GM18870 (cell line): ENCODE measurements around the gene GLTP.
"Not testable (repeated sequence)": the region's sequence is repeated elsewhere in the genome, so short reads cannot be mapped to it uniquely, and the experiment has no call there.

ENCODE experiments used
- ATAC-seq: cut with Tn5 transposase; IDR thresholded peaks from one replicate; pipeline ENCODE4 v1.9.1; 2021; ENCODE audit warnings: moderate library complexity; ENCODE audit not compliant: unreplicated experiment

The GLTP gene

GRCh38 chr12:109880043-109880931 lies at the start of gene GLTP:
TSS of gene GLTP (minus strand) at chr12:109880541. CDS start at chr12:109880374, 167 bp downstream.
- ATAC-seq, result no peak

GRCh38 chr12:109929326-109929725 lies 49.0 kb upstream of the GLTP start:
- not testable (repeated sequence) for ATAC-seq

DNA sequence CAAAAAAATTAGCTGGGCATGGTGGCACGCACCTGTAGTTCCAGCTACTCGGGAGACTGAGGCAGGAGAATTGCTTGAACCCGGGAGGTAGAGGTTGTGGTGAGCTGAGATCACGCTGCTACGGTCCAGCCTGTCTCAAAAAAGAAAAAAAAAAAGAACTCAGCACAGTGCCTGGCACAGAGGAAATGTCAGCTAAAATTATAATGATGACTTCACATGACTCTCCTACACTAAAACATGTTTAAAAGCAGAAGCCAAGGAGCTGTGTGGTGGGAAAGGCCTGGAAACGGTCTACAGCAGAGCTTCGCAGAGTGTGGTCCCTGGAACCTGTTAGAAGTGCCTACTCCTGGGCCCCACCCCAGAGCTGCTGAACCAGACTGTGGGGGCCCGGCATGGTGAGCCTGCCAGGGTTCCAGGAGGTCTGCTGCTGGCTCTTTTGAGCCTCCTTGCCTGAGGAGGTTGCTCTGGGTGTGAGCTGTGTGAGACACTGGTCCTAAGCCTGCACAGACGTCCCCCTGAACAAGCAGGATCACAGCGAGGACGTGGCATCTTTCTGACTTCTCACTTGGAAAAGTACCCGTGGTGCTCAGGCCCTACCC lies 47.8 kb upstream of the GLTP start:
- no peak for ATAC-seq

GRCh38 chr12:109927622-109928021 lies 47.3 kb upstream of the GLTP start:
- ATAC-seq, result no peak

DNA sequence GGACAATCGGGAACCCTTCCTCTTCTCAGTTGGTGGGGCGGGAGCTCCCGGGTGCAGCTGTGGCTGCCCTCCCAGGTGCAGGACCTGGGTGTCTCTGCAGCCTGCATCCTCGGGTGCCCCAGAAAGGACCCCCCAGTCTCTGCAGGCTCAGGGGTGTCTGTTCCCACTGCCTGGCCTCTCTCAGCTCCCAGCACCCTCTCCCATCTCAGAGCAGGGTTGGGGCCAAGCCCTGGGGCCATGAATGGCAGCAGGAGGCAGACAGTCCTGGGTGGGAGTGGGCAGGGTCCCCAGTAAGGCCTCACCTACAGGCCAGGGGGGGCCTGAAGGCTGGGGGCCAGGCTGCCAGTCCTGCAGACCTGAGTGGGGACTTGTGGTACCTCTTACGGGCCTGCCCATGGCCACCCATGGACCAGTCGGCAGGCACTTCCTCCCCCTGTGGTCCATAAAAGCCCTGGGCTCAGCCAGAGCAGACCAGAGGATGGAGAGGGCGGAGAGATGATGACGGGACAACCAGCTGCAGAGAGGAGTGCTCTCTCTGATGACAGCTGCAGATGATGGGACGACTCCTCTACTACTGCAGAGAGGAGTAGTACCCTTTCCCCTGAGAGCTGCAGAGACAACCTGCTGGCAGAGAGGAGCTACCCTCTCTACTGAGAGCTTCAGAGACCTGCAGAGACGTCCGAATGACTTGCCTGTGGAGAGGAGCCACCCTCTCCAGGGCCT lies 46.3 kb upstream of the GLTP start:
- ATAC-seq, result no peak

- ATAC-seq, result no peak
Observed at GRCh38 chr12:109926016-109926415, 45.7 kb upstream of the GLTP start.

DNA sequence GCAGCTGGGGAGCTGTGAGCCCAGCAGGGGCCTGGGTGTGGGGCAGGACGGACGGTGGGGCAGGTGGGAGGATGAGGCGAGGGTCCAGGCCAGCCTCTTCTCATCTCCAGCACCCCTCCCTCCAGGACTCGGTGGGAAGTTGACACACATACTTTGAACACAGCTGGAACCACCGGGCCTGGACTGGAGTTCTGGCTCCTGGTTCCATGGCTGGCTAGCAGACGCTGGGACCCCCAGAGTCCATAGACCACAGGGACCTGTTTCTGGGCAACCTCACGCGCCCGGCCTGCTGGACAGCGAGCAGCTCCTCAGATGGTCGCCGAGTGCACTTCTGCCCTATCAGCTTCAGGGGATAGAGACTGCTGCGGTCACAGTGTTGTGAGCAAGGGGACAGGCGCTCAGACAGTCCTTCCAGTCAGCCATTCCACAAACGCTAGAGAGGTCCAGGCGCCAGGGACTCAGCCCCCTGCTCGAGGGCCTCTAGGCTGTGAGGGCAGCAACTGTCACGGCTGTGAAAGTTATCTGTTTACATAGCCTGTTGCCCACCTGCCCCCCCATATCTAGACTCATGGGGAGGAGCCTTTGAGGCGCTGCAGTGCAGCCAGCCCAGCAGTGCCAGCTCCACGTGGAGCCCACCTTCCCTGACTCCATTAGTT lies 45.0 kb upstream of the GLTP start:
- no peak for ATAC-seq

- ATAC-seq, result no peak
Observed at GRCh38 chr12:109923481-109924245, 43.3 kb upstream of the GLTP start.

- no peak for ATAC-seq
Observed at GRCh38 chr12:109923038-109923437, 42.7 kb upstream of the GLTP start.

DNA sequence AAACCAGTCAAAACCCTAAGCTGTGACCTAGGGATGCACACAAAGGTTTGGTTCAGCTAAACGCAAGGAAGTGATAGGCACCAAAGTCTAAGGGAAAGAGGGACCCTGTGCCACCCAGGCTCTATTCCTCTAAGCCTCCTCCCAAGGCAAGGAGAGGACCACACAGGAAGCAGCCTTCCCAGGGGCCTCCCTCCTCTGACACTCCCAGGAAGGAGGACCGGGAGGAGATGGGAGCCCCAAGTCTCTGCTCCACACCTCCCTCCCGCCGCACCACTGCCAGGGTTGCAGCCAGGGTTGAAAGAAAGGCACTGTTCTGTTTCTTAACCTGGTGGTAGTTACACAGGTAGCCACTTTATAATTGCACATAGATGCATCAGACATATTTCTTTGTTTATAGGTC lies 41.6 kb upstream of the GLTP start:
- no peak for ATAC-seq

DNA sequence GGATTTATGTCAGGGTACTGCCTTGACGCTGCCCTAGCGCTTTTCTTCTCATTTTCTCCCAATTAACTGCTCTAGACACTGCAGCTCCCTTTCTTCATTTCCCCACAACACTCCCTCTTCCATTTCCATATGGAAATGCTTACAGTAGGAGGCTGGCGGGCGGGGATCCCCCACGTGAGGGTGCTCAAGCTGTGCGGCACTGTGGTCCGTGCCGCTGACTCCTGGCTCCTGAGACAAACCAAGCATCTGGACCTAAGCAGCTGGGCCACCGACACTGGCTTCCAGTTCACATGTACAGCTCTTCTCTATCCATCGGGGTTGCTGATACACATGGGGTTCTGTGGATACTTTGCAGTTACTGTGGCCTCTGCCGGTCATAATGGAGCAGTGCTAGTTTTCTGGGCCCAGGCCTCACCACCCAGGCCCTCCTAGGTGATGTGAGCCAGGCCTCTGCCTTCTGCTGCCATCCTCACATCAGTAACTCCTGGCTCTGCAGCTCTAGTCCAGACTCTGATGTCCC lies 40.0 kb upstream of the GLTP start:
- no peak for ATAC-seq

- no peak for ATAC-seq
Observed at GRCh38 chr12:109919456-109919855, 39.1 kb upstream of the GLTP start.

DNA sequence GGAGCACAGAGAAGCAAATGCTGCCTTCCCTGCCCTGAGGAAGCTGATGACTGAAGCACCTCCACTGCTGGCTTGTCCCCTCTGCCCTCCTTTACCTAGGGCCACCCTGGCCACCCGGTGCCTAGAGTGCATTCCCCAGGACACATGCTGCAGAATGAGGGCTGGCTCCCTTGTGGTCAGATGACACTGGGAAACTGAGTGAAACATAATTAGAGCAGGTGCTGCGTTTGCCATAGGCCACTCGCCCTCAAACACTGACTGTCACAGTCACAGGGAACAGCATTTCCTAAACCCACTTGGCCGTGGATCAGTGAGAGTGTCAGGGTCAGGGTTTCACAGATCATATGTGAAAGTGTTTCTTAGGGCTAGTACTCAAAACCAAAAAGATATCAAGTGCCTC lies 35.7 kb upstream of the GLTP start:
- ATAC-seq, result no peak

- ATAC-seq, result no peak
Observed at GRCh38 chr12:109915171-109916040, 35.1 kb upstream of the GLTP start.

DNA sequence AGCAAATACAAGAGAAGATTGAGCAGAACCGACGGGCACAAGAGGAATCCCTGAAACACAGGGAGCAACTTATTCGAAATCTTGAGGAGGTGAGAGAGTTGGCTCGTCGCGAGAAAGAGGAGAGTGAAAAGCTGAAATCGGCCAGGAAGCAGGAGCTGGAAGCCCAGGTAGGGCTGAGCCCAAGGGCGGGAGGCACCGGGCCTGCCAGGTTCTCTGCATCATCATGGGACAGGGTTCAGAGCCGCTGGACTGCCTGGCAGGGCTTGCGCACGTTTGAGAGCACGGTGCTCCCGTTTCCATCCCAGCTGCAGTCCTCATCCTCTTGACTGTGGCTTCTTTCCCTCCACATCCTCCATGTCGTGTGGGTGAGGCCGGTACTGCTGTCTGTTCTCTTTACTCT lies 34.1 kb upstream of the GLTP start:
- no peak for ATAC-seq

DNA sequence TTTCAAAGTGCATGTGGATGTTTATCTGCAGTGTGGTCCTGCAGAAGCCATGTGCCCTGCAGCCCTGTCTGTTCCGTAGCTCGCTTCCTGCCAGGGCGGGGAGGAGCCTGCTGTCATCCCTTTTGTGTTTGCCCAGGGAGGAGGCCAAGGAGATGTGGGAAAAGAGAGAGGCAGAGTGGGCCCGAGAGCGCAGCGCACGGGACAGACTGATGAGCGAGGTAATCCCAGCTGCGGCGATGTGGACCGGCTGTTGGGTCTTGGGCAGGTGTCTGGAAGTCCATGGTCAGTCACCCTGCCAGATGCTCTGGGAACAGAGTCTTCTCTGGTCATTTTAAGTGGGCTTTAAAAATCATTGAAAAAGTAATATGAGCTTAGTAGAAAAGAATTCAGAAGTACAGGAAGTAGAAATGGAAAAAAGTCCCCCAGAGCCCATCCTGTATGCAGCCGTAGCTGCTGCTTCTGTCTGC lies 32.5 kb upstream of the GLTP start:
- no peak for ATAC-seq

DNA sequence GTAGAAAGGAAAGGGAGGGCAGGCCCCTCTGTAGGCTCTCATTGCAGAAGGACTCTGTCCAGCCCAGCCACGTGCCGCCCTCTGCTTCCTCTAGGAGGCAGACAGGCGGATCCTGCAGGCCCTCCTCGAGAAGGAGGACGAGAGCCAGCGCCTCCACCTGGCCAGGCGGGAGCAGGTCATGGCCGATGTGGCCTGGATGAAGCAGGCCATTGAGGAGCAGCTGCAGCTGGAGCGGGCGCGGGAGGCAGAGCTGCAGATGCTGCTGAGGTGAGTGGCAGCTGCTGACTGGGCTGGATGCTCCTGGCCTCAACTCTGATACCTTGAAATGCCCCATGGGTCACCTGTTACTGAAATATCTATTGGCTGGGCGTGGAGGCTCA lies 30.6 kb upstream of the GLTP start:
- ATAC-seq, result no peak

DNA sequence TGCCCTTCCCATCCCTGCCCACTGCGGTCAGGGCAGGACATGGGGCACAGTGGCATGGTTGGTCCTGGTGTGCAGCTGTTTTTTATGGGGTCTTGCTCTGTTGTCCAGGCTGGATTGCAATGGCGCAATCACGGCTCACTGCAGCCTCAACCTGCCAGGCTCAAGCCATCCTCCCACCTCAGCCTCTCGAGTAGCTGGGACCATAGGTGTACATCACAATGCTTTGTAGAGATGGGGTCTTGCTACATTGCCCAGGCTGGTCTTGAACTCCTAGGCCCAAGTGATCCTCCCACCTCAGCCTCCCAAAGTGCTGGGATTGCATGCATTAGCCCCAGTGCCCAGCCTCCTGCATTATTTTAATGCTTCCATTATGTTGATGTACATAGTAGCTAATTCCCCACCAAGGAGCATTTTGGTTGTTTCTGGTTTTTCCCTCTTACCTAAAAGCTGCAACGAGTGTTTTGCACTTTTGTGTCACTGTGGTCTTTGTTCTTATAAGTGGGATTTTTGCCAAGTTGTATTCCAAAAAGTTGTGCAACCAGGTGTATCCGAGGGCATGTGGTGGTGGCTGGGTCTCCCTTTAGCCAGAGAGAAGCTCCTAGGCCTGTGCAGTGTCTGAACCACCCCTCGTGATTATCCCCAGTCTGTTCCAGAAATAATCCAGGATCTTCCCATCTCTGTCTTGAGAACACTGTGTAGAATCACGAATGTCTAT lies 30.1 kb upstream of the GLTP start:
- no peak for ATAC-seq

DNA sequence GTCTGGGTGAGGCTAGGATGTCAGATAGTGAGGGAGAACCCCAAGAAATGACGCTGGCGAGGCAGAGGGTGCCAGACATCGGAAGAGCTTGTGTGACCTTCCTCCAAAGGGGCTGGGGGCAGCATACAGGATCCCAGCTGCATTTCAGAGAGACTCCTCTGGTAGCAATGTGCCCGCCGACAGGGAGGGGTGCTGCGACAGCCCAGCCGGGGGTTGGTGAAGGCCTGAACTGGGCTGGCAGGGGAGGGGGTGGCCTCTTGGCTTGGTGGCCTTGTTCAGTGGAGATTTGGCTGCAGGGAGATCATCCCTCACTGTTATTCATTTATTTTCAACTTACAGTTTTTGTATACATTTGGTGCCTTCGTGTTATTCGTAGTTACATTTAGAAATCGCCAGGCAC lies 25.0 kb upstream of the GLTP start:
- no peak for ATAC-seq
